Gastrocnemius medialis (tissue), 4 donors: ENCODE measurements around the gene DYSF.

ENCODE experiments used
- POLR2A ChIP-seq, 2 donors: fragments of 450-650 bp; IDR thresholded peaks; one replicate each; pipeline ENCODE4 v1.6.1; 2017; ENCODE audit warnings: antibody characterized with exemption in 2 of 2, mild to moderate bottlenecking in 2 of 2, moderate library complexity in 2 of 2
- TF ChIP-seq, protein P1 (sequence below), 5 experiments: fragments of 450-650 bp in 3 of 5; fragments of 200-600 bp in 2 of 5; sonication (generic) in 2 of 5; IDR thresholded peaks in 4 of 5; conservative IDR thresholded peaks in 1 of 5; 1 replicate in 4 of 5; 2 replicates in 1 of 5; pipeline ENCODE4 v1.5.1; 2016 to 2019; ENCODE audit warnings: antibody characterized with exemption in 5 of 5, mild to moderate bottlenecking in 3 of 5, moderate library complexity in 3 of 5

- TF ChIP-seq, protein P1, sequence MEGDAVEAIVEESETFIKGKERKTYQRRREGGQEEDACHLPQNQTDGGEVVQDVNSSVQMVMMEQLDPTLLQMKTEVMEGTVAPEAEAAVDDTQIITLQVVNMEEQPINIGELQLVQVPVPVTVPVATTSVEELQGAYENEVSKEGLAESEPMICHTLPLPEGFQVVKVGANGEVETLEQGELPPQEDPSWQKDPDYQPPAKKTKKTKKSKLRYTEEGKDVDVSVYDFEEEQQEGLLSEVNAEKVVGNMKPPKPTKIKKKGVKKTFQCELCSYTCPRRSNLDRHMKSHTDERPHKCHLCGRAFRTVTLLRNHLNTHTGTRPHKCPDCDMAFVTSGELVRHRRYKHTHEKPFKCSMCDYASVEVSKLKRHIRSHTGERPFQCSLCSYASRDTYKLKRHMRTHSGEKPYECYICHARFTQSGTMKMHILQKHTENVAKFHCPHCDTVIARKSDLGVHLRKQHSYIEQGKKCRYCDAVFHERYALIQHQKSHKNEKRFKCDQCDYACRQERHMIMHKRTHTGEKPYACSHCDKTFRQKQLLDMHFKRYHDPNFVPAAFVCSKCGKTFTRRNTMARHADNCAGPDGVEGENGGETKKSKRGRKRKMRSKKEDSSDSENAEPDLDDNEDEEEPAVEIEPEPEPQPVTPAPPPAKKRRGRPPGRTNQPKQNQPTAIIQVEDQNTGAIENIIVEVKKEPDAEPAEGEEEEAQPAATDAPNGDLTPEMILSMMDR (IDR thresholded peaks at IDR 0.05 in 4 of 5, conservative IDR thresholded peaks at IDR 0.05 in 1 of 5): no peak
- TF ChIP-seq POLR2A (IDR thresholded peaks at IDR 0.05): no peak
Observed at GRCh38 chr2:71609441-71609840, 156.1 kb downstream of the DYSF start.
